CD8-positive, alpha-beta memory T cell (primary cell): ENCODE data around the gene TBX4. TPM values are rescaled to one million over a fixed set of nuclear protein-coding genes. Genes with fewer than 3 reads are reported as not detected.

Experiments
- CTCF ChIA-PET: fragments of 350-600 bp; sonication (Branson Sonifier 250); formaldehyde crosslinking; loops from one replicate; lab custom pipeline; 2021; ENCODE audit warnings: antibody characterized with exemption; lab: Charles Lee
- POLR2A ChIA-PET: fragments of 350-600 bp; sonication (Branson Sonifier 250); formaldehyde crosslinking; loops from one replicate; lab custom pipeline; 2021; ENCODE audit warnings: antibody characterized with exemption; lab: Charles Lee
- DNase-seq, 5 donors: peaks; one replicate each; pipeline versions ENCODE4 v3.0.0 to v3.0.0-alpha.2; 2020 to 2022; ENCODE audit warnings: mixed read lengths in 1 of 5
- H3K27ac ChIP-seq: one replicate; pipeline ENCODE4 v1.7.0; 2013; ENCODE audit warnings: low read depth, mild to moderate bottlenecking, low read length, moderate library complexity
- H3K27me3 ChIP-seq: 2 replicates; pipeline ENCODE4 v1.7.0; 2013; ENCODE audit warnings: low read length, mild to moderate bottlenecking; ENCODE audit not compliant: insufficient read depth, poor library complexity, severe bottlenecking
- H3K36me3 ChIP-seq: 2 replicates; pipeline ENCODE4 v1.7.0; 2013; ENCODE audit warnings: mild to moderate bottlenecking, low read length, moderate library complexity; ENCODE audit not compliant: insufficient read depth
- H3K4me1 ChIP-seq: 2 replicates; pipeline ENCODE4 v1.7.0; 2013; ENCODE audit warnings: mild to moderate bottlenecking, low read length, moderate library complexity; ENCODE audit not compliant: insufficient read depth
- H3K4me3 ChIP-seq: 2 replicates; pipeline ENCODE4 v1.7.0; 2013; ENCODE audit warnings: mild to moderate bottlenecking, low read length
- H3K9me3 ChIP-seq: 2 replicates; pipeline ENCODE4 v1.7.0; 2013; ENCODE audit warnings: mild to moderate bottlenecking, low read length
- H3K27ac Mint-ChIP-seq, 8 donors: one replicate each; pipeline ENCODE4 v1.8.0; 2020 to 2021; ENCODE audit warnings: mixed read lengths in 8 of 8, mild to moderate bottlenecking in 6 of 8, inconsistent platforms in 3 of 8, moderate library complexity in 3 of 8
- H3K27me3 Mint-ChIP-seq, 2 donors: one replicate each; pipeline ENCODE4 v1.8.0; 2020 to 2021; ENCODE audit warnings: mixed read lengths in 2 of 2, mild to moderate bottlenecking in 1 of 2, moderate library complexity in 1 of 2
- H3K36me3 Mint-ChIP-seq, 3 donors: one replicate each; pipeline ENCODE4 v1.8.0; 2020 to 2021; ENCODE audit warnings: mixed read lengths in 3 of 3, inconsistent platforms in 1 of 3, mild to moderate bottlenecking in 1 of 3
- H3K4me1 Mint-ChIP-seq, 3 donors: one replicate each; pipeline ENCODE4 v1.8.0; 2020 to 2021; ENCODE audit warnings: mixed read lengths in 3 of 3, inconsistent platforms in 1 of 3, mild to moderate bottlenecking in 1 of 3
- H3K4me3 Mint-ChIP-seq, 7 donors: one replicate each; pipeline ENCODE4 v1.8.0; 2020 to 2021; ENCODE audit warnings: mixed read lengths in 7 of 7, mild to moderate bottlenecking in 6 of 7, moderate library complexity in 4 of 7, inconsistent platforms in 2 of 7
- H3K9me3 Mint-ChIP-seq, 5 donors: one replicate each; pipeline ENCODE4 v1.8.0; 2020 to 2022; ENCODE audit warnings: mixed read lengths in 5 of 5, mild to moderate bottlenecking in 3 of 5, moderate library complexity in 2 of 5, inconsistent platforms in 1 of 5
- polyA plus RNA-seq: library from polyadenylated mRNA; unstranded; fragments of 300-500 nt; fragmentation: Illumina TruSeq; gene quantifications from one replicate; pipeline ENCODE4 v1.2.3, GENCODE V29; 2021
- total RNA-seq, 2 experiments: library from RNA; stranded (reverse); gene quantifications; one replicate each; pipeline ENCODE4 v1.2.3, GENCODE V29; 2021

The TBX4 gene
- total RNA-seq: not detected
- not detected for polyA plus RNA-seq

DNA sequence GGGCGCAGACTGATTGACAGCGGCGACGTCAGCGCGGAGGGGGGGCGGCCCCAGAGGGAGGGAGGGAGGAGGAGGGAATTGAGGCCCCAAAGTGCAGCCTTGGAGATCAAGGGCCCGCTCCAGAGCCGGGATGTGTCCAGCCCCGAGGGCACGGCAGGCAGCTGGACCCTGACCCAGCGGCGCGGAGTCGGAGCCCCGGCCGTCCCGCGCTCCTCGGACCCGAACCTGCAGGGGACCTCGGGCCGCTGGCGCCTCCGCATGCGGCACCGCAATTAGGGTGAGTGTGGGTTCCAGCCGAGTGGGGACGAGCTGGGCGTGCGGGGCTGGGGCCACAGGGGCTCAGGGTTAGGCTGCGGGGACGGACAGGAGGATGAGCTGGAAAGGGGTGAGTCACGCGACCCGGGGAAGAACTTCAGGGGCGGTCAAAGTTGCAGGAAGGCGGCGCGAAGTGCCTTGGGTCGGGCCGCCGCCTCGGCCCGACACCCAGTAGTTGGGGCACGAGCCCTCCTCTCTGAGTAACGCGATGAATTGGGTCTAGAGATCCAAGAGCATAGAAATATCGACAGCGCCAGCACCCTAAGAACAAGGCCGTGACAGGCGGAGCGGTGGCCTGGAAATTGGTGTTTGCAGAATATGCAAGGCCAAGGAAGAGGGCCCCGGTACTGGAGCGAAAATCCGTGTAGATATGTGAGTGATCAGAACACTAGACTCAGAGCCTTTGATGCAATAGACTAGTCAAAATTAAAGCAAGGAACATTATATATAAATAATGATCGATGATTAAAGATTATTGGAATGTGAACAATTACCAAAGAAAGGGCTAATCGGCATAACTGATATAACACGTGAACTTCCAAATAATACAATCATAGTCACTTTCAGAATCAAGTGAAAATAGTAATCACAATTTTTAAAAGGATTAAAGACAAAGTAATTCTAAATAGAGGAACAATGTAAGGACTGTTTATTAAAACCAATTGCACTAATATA, at the start of gene TBX4:
Gene TBX4, plus strand, starts transcription at position 122 of the 990 bp plus-strand sequence. CDS start 4,069 bp downstream, outside the sequence.
- H3K4me1 ChIP-seq: no peaks in the 10 kb centered on the region
- H3K27ac ChIP-seq: no peak within 1 kb of the TSS
- H3K27me3 ChIP-seq: peaks cover 44% of the 10 kb centered on the region
- H3K9me3 ChIP-seq: no peaks in the 10 kb centered on the region
- Mint-ChIP-seq H3K27ac (peak within 1 kb of the TSS in 1 of 8 donors; percentile 75), H3K4me1 (peaks cover 22 to 37% (median 22%) of the 10 kb centered on the region in 3 donors), H3K9me3 (no peaks in the 10 kb centered on the region), H3K36me3 (no peaks in the 10 kb centered on the region), H3K27me3 (peaks cover 51 to 70% of the 10 kb centered on the region in 2 donors), H3K4me3 (peak within 1 kb of the TSS; percentile 29 to 71 (median 61))
- no peak within 1 kb of the TSS for H3K4me3 ChIP-seq
- H3K36me3 ChIP-seq: no peaks in the 10 kb centered on the region
- DNase-seq: no peak
- POLR2A ChIA-PET: no interaction called here
- CTCF ChIA-PET: no interaction called here

GRCh38 chr17:61402978-61403800, 49.0 kb upstream of the TBX4 start:
- DNase-seq: peak in 1 of 5 donors; percentile 43
- Mint-ChIP-seq H3K4me3 (peak overlapping the region; percentile 67 to 85 (median 74)), H3K27ac (peak overlapping the region in 3 of 8 donors; percentile 34 to 71 (median 70)), H3K4me1 (peaks cover 32 to 53% (median 35%) of the 10 kb centered on the region in 3 donors), H3K27me3 (peaks cover 64 to 66% of the 10 kb centered on the region in 2 donors), H3K9me3 (no peaks in the 10 kb centered on the region), H3K36me3 (peaks cover 0 to 2% (median 0%) of the 10 kb centered on the region in 3 donors)
- Histone ChIP-seq H3K27ac (no peak overlapping the region), H3K9me3 (no peaks in the 10 kb centered on the region), H3K27me3 (peaks cover 56% of the 10 kb centered on the region), H3K4me3 (no peak overlapping the region), H3K4me1 (peaks cover 37% of the 10 kb centered on the region), H3K36me3 (no peaks in the 10 kb centered on the region)
- ChIA-PET POLR2A (no interaction called here), CTCF (interaction anchor here (0.6 to 0.9 kb wide), 2 partner anchors 52 to 659 kb away, joined by 3 read pairs; no protein-coding TSS in a partner anchor)

DNA sequence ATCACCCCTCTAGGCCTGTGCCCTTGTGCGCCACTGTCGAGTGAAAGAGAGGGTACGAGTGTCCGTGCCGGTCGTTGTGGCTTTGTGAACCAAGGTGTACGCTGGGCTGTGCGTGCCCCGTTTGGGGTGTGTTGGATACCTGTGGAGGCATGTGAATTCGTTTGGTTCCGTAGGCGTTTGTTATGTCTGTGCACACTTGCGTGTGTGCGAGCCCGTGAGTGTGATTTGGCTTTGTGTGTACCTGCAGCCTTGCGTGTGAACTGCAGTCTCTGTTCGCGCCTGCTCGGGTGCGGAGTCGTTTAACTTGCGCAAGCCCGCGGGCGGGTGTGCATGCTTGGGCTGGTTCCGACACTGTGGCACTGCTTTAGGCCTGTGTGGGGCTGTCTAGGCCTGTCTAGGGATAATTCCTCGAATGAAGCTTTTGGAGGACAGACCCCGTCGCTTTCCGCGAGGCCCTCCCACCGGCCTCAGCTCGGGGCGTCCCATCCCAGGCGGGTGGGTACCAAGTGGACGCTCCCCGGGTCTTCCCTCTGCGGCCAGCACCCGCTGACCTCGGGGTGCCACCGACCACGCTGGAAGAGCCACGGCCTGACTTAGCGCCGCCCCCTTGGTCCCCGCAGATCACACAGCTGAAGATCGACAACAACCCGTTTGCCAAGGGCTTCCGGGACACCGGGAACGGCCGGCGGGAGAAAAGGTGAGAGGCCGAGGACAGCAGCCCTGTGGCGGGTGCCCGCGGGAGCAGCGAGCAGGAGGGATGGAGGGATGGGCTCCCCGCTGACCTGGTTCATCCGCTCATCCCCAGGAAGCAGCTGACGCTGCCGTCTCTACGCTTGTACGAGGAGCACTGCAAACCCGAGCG, 48.2 kb upstream of the TBX4 start:
- Mint-ChIP-seq H3K4me3 (peak overlapping the region; percentile 67 to 85 (median 74)), H3K36me3 (no peaks in the 10 kb centered on the region), H3K9me3 (no peaks in the 10 kb centered on the region), H3K27me3 (peaks cover 66 to 68% of the 10 kb centered on the region in 2 donors), H3K27ac (peak overlapping the region in 2 of 8 donors; percentile 34 to 65), H3K4me1 (peaks cover 31 to 54% (median 34%) of the 10 kb centered on the region in 3 donors)
- CTCF ChIA-PET: no interaction called here
- no peak overlapping the region for H3K27ac ChIP-seq
- peaks cover 61% of the 10 kb centered on the region for H3K27me3 ChIP-seq
- H3K36me3 ChIP-seq: no peaks in the 10 kb centered on the region
- H3K9me3 ChIP-seq: no peaks in the 10 kb centered on the region
- peaks cover 41% of the 10 kb centered on the region for H3K4me1 ChIP-seq
- POLR2A ChIA-PET: no interaction called here
- no peak overlapping the region for H3K4me3 ChIP-seq
- DNase-seq: peak in 1 of 5 donors; percentile 48

DNA sequence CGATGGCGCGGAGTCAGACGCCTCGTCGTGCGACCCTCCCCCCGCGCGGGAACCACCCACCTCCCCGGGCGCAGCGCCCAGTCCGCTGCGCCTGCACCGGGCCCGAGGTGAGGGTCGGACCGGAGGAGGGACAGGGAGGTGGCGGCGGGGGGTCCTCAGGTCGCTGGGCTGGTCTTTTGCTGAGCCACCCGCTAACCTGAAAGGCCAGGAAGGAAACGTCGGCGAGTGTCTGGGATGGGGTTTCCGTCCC, 47.6 kb upstream of the TBX4 start:
- H3K27me3 ChIP-seq: peaks cover 61% of the 10 kb centered on the region
- H3K9me3 Mint-ChIP-seq: no peaks in the 10 kb centered on the region

DNA sequence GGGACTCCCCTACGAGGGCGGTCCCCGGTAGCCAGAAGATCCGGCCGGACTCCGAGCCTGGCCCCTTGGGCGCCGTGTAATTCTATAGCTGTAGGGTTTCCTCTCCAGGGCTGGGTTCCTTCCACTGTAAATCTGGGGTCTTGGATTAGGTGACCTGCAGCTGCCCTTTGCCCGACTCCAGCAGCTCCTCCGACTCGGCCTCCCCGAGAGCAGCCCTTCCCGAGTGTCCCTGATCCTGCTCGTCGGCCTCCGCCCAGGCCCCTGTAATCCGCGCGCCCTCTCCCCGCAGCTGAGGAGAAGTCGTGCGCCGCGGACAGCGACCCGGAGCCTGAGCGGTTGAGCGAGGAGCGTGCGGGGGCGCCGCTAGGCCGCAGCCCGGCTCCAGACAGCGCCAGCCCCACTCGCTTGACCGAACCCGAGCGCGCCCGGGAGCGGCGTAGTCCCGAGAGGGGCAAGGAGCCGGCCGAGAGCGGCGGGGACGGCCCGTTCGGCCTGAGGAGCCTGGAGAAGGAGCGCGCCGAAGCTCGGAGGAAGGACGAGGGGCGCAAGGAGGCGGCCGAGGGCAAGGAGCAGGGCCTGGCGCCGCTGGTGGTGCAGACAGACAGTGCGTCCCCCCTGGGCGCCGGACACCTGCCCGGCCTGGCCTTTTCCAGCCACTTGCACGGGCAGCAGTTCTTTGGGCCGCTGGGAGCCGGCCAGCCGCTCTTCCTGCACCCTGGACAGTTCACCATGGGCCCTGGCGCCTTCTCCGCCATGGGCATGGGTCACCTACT, 47.1 kb upstream of the TBX4 start:
- POLR2A ChIA-PET: no interaction called here
- no peak overlapping the region for H3K27ac Mint-ChIP-seq
- Histone ChIP-seq H3K27ac (no peak overlapping the region), H3K4me3 (no peak overlapping the region), H3K36me3 (no peaks in the 10 kb centered on the region), H3K4me1 (peaks cover 43% of the 10 kb centered on the region), H3K9me3 (no peaks in the 10 kb centered on the region), H3K27me3 (peaks cover 64% of the 10 kb centered on the region)
- peaks cover 65 to 76% of the 10 kb centered on the region in 2 donors for H3K27me3 Mint-ChIP-seq
- peak overlapping the region in 3 of 7 donors; percentile 59 to 74 (median 60) for H3K4me3 Mint-ChIP-seq
- CTCF ChIA-PET: no interaction called here
- DNase-seq: peak in 1 of 5 donors; percentile 42
- peaks cover 36 to 63% (median 38%) of the 10 kb centered on the region in 3 donors for H3K4me1 Mint-ChIP-seq
- H3K9me3 Mint-ChIP-seq: no peaks in the 10 kb centered on the region
- H3K36me3 Mint-ChIP-seq: no peaks in the 10 kb centered on the region

More for the DNA sequence above, 47.6 kb upstream of the TBX4 start:
- Histone ChIP-seq H3K4me1 (peaks cover 43% of the 10 kb centered on the region), H3K4me3 (no peak overlapping the region), H3K36me3 (no peaks in the 10 kb centered on the region), H3K9me3 (no peaks in the 10 kb centered on the region), H3K27ac (no peak overlapping the region)
- H3K27me3 Mint-ChIP-seq: peaks cover 65 to 71% of the 10 kb centered on the region in 2 donors
- peak in 1 of 5 donors; percentile 28 for DNase-seq
- H3K4me1 Mint-ChIP-seq: peaks cover 33 to 58% (median 34%) of the 10 kb centered on the region in 3 donors
- ChIA-PET CTCF (no interaction called here), POLR2A (no interaction called here)
- H3K4me3 Mint-ChIP-seq: peak overlapping the region in 4 of 7 donors; percentile 71 to 85 (median 74)
- H3K36me3 Mint-ChIP-seq: no peaks in the 10 kb centered on the region
- no peak overlapping the region for H3K27ac Mint-ChIP-seq

DNA sequence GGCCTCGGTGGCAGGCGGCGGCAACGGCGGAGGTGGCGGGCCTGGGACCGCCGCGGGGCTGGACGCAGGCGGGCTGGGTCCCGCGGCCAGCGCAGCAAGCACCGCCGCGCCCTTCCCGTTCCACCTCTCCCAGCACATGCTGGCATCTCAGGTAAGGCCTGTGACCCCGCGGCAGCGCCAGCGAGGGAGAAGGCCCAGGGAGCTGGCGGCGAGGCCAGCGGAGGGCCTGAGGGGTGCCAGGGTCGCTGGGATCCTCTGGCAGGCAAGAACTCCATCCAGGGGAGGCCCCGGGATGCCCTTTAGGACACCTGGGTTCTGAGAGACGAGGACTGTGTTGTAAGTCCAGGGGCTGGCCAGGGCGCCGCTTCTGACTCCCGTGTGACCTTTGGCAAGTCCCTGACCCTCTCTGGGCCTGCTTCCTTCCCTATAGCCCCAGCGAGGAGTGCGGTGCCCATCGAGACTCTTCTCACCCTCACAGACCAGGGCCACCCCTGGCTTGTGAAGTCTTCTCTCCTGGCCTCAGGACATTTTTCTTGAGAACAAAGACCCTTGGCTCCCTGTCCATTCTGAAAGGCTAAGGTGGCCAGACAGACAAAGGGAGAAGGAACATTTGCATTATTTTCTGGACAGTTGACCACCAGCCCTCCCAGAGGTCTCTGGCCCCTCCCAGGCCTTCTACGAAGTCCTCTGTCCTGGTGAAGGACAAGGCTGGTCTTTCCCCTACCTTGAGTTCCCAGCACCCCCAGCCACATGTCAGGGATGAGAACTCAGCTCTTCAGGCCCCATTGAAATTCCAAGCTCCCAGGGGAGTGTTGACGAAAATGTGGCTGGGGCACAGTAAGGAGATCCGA, 46.3 kb upstream of the TBX4 start:
- peak overlapping the region in 4 of 7 donors; percentile 8 to 48 (median 27) for H3K4me3 Mint-ChIP-seq
- Histone ChIP-seq H3K27me3 (peaks cover 68% of the 10 kb centered on the region), H3K9me3 (no peaks in the 10 kb centered on the region), H3K36me3 (no peaks in the 10 kb centered on the region), H3K4me1 (peaks cover 44% of the 10 kb centered on the region), H3K27ac (no peak overlapping the region), H3K4me3 (no peak overlapping the region)
- ChIA-PET POLR2A (no interaction called here), CTCF (no interaction called here)
- no peak overlapping the region for H3K27ac Mint-ChIP-seq
- peaks cover 43 to 66% (median 44%) of the 10 kb centered on the region in 3 donors for H3K4me1 Mint-ChIP-seq
- H3K27me3 Mint-ChIP-seq: peaks cover 68 to 78% of the 10 kb centered on the region in 2 donors
- peak in 1 of 5 donors; percentile 30 for DNase-seq
- H3K9me3 Mint-ChIP-seq: no peaks in the 10 kb centered on the region
- no peaks in the 10 kb centered on the region for H3K36me3 Mint-ChIP-seq
